Neural cell (in vitro differentiated cells): ENCODE measurements around the gene KRTAP19-8. TPM values are rescaled to one million over a fixed set of nuclear protein-coding genes. Genes with fewer than 3 reads are reported as not detected.

ENCODE experiments used
- H2AFZ ChIP-seq: fragments of 200-600, 300-800 bp; sonication (generic), shearing (Covaris generic); 2 replicates; pipeline ENCODE4 v1.6.0; 2014; ENCODE audit warnings: low read depth, mild to moderate bottlenecking, antibody characterized with exemption, low read length, moderate library complexity
- H3F3A ChIP-seq: fragments of 200-600 bp; shearing (Covaris generic); 2 replicates; pipeline ENCODE4 v1.6.1; 2016; ENCODE audit warnings: mild to moderate bottlenecking, moderate library complexity, mixed read lengths, antibody characterized with exemption, low read length; ENCODE audit not compliant: insufficient read depth, poor library complexity, severe bottlenecking
- H3K27ac ChIP-seq: fragments of 200-600, 300-800 bp; sonication (generic), shearing (Covaris generic); 2 replicates; pipeline ENCODE4 v1.5.1; 2014; ENCODE audit warnings: mild to moderate bottlenecking, low read length, moderate library complexity
- H3K27me3 ChIP-seq: fragments of 300-800, 200-600 bp; sonication (generic), shearing (Covaris generic); 2 replicates; pipeline ENCODE4 v1.6.0; 2014; ENCODE audit warnings: mild to moderate bottlenecking, low read depth, low read length, moderate library complexity; ENCODE audit not compliant: insufficient read depth
- H3K36me3 ChIP-seq: fragments of 300-800, 200-600 bp; sonication (generic), shearing (Covaris generic); 2 replicates; pipeline ENCODE4 v1.5.1; 2014; ENCODE audit warnings: mild to moderate bottlenecking, antibody characterized with exemption, low read length, moderate library complexity; ENCODE audit not compliant: insufficient read depth
- H3K4me2 ChIP-seq: fragments of 300-800, 200-600 bp; sonication (generic), shearing (Covaris generic); 2 replicates; pipeline ENCODE4 v1.6.0; 2014; ENCODE audit warnings: mild to moderate bottlenecking, low read length
- H3K4me3 ChIP-seq: fragments of 300-800, 200-600 bp; sonication (generic), shearing (Covaris generic); 2 replicates; pipeline ENCODE4 v1.5.1; 2014; ENCODE audit warnings: mild to moderate bottlenecking, low read length, moderate library complexity
- H3K79me2 ChIP-seq: fragments of 200-600 bp; shearing (Covaris generic); replicated peaks from 2 replicates; pipeline ENCODE4 v1.6.0; 2014; ENCODE audit warnings: mild to moderate bottlenecking, low read length, moderate library complexity; ENCODE audit not compliant: insufficient read depth
- H3K9ac ChIP-seq: fragments of 300-800, 200-600 bp; sonication (generic), shearing (Covaris generic); 2 replicates; pipeline ENCODE4 v1.6.1; 2016; ENCODE audit warnings: mild to moderate bottlenecking, low read length, mixed read lengths
- H3K9me2 ChIP-seq: fragments of 200-600 bp; shearing (Covaris generic); 2 replicates; pipeline ENCODE4 v1.6.1; 2016; ENCODE audit warnings: mild to moderate bottlenecking, low read length, mixed read lengths; ENCODE audit not compliant: insufficient read depth
- H3K9me3 ChIP-seq: fragments of 200-600, 300-800 bp; sonication (generic), shearing (Covaris generic); 2 replicates; pipeline ENCODE4 v1.6.1; 2016; ENCODE audit warnings: mild to moderate bottlenecking, mixed run types, low read length, moderate library complexity, mixed read lengths
- H4K20me1 ChIP-seq: fragments of 200-600 bp; shearing (Covaris generic); 2 replicates; pipeline ENCODE4 v1.6.1; 2016; ENCODE audit warnings: mild to moderate bottlenecking, mixed run types; ENCODE audit not compliant: insufficient read depth
- EP300 ChIP-seq: fragments of 450-650 bp; conservative IDR thresholded peaks from 2 replicates; pipeline ENCODE4 v1.6.1; 2014; ENCODE audit warnings: antibody characterized with exemption, mild to moderate bottlenecking, moderate library complexity; ENCODE audit not compliant: poor library complexity, severe bottlenecking
- EZH2 ChIP-seq: fragments of 200-600, 300-800 bp; shearing (Covaris generic), sonication (generic); IDR thresholded peaks from 2 replicates; pipeline ENCODE4 v1.6.1; 2014; ENCODE audit warnings: antibody characterized with exemption, low read length, borderline replicate concordance, mild to moderate bottlenecking; ENCODE audit not compliant: insufficient read depth, poor library complexity, severe bottlenecking
- MXI1 ChIP-seq: fragments of 450-650 bp; conservative IDR thresholded peaks from 2 replicates; pipeline ENCODE4 v1.6.1; 2014; ENCODE audit warnings: antibody characterized with exemption, mild to moderate bottlenecking; ENCODE audit not compliant: poor library complexity, severe bottlenecking
- POLR2AphosphoS5 ChIP-seq: IDR thresholded peaks from 2 replicates; pipeline ENCODE4 v1.6.1; 2012
- RAD21 ChIP-seq: fragments of 450-650 bp; conservative IDR thresholded peaks from 2 replicates; pipeline ENCODE4 v1.6.1; 2014; ENCODE audit warnings: antibody characterized with exemption, mild to moderate bottlenecking, moderate library complexity
- SMC3 ChIP-seq: fragments of 450-650 bp; conservative IDR thresholded peaks from 2 replicates; pipeline ENCODE4 v1.6.1; 2014; ENCODE audit warnings: antibody characterized with exemption, mild to moderate bottlenecking, moderate library complexity; ENCODE audit not compliant: poor library complexity
- TAF1 ChIP-seq: IDR thresholded peaks from 2 replicates; pipeline ENCODE4 v1.6.1; 2012; ENCODE audit warnings: low read depth
- polyA plus RNA-seq: library from polyadenylated mRNA; depleted of rRNA; stranded (reverse); fragments of >200 nt; gene quantifications from 2 replicates; pipeline ENCODE4 v1.2.3, GENCODE V29; 2014
- TF ChIP-seq, protein P1 (sequence below): IDR thresholded peaks from 2 replicates; pipeline ENCODE4 v1.6.1; 2012; ENCODE audit warnings: borderline replicate concordance
- TF ChIP-seq, protein P2 (sequence below): fragments of 450-650 bp; IDR thresholded peaks from 2 replicates; pipeline ENCODE4 v1.5.1; 2014; ENCODE audit warnings: antibody characterized with exemption, mild to moderate bottlenecking, moderate library complexity; ENCODE audit not compliant: poor library complexity, severe bottlenecking

Gene KRTAP19-8
- polyA plus RNA-seq, 1 donor from 2014 or later = not detected

DNA sequence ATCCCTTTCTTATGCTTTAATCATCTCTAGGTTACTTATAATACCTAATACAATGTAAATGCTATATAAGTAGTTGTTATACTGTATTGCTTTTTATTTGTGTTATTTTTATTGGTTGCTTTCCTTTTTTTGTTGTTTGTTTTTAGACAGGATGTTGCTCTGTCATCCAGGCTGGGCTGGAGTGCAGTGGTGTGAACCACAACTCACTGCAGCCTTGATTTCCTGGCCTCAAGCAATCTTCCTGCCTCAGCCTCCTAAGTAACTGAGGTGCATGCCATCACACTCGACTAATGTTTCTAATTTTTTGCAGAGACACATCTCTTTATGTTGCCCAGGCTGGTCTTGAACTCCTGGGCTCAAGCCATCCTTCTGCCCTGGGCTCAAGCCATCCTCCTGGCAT lies 26.9 kb downstream of the KRTAP19-8 start:
- no peak overlapping the region for H2AFZ ChIP-seq
- H3K4me3 ChIP-seq = no peak overlapping the region
- no peaks in the 10 kb centered on the region for H3K9me3 ChIP-seq
- TF ChIP-seq, protein P1, sequence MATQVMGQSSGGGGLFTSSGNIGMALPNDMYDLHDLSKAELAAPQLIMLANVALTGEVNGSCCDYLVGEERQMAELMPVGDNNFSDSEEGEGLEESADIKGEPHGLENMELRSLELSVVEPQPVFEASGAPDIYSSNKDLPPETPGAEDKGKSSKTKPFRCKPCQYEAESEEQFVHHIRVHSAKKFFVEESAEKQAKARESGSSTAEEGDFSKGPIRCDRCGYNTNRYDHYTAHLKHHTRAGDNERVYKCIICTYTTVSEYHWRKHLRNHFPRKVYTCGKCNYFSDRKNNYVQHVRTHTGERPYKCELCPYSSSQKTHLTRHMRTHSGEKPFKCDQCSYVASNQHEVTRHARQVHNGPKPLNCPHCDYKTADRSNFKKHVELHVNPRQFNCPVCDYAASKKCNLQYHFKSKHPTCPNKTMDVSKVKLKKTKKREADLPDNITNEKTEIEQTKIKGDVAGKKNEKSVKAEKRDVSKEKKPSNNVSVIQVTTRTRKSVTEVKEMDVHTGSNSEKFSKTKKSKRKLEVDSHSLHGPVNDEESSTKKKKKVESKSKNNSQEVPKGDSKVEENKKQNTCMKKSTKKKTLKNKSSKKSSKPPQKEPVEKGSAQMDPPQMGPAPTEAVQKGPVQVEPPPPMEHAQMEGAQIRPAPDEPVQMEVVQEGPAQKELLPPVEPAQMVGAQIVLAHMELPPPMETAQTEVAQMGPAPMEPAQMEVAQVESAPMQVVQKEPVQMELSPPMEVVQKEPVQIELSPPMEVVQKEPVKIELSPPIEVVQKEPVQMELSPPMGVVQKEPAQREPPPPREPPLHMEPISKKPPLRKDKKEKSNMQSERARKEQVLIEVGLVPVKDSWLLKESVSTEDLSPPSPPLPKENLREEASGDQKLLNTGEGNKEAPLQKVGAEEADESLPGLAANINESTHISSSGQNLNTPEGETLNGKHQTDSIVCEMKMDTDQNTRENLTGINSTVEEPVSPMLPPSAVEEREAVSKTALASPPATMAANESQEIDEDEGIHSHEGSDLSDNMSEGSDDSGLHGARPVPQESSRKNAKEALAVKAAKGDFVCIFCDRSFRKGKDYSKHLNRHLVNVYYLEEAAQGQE = no peak
- TF ChIP-seq SMC3 (no peak), TAF1 (no peak), RAD21 (no peak), MXI1 (no peak), EZH2 (no peak)
- TF ChIP-seq, protein P2, sequence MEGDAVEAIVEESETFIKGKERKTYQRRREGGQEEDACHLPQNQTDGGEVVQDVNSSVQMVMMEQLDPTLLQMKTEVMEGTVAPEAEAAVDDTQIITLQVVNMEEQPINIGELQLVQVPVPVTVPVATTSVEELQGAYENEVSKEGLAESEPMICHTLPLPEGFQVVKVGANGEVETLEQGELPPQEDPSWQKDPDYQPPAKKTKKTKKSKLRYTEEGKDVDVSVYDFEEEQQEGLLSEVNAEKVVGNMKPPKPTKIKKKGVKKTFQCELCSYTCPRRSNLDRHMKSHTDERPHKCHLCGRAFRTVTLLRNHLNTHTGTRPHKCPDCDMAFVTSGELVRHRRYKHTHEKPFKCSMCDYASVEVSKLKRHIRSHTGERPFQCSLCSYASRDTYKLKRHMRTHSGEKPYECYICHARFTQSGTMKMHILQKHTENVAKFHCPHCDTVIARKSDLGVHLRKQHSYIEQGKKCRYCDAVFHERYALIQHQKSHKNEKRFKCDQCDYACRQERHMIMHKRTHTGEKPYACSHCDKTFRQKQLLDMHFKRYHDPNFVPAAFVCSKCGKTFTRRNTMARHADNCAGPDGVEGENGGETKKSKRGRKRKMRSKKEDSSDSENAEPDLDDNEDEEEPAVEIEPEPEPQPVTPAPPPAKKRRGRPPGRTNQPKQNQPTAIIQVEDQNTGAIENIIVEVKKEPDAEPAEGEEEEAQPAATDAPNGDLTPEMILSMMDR = no peak
- no peaks in the 10 kb centered on the region for H3K9me2 ChIP-seq
- H3K27me3 ChIP-seq = no peaks in the 10 kb centered on the region
- no peaks in the 10 kb centered on the region for H3F3A ChIP-seq
- H3K4me2 ChIP-seq = no peak overlapping the region
- H3K79me2 ChIP-seq = no peaks in the 10 kb centered on the region
- no peak overlapping the region for H3K9ac ChIP-seq
- H3K27ac ChIP-seq = no peak overlapping the region
- no peaks in the 10 kb centered on the region for H4K20me1 ChIP-seq
- H3K36me3 ChIP-seq = no peaks in the 10 kb centered on the region

DNA sequence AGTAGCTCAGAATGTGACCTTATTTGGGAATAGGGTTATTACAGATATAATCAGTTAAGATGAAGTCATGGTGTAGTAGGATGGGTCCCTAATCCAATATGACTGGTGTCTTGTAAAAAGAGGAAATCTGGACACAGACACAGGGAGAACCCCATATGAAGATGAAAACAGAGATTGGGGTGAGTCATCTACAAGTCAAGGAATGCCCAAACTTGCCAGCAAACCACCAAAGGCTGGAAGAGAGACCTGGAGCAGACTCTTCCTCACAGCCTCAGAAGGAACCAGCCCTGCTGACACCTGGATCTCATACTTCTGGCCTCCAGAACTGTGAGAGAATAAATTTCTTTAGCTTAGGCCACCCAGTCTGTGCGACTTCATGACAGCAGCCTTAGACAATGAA lies 29.9 kb downstream of the KRTAP19-8 start:
- Histone ChIP-seq H3K9me2 (no peaks in the 10 kb centered on the region), H3K9me3 (no peaks in the 10 kb centered on the region), H3K9ac (no peak overlapping the region), H3K36me3 (no peaks in the 10 kb centered on the region), H3K79me2 (no peaks in the 10 kb centered on the region), H4K20me1 (no peaks in the 10 kb centered on the region), H3K27me3 (no peaks in the 10 kb centered on the region), H2AFZ (no peak overlapping the region), H3K27ac (no peak overlapping the region), H3K4me2 (no peak overlapping the region), H3K4me3 (no peak overlapping the region), H3F3A (no peaks in the 10 kb centered on the region)
- TF ChIP-seq, protein P1 = no peak
- TF ChIP-seq, protein P2 = no peak
- TF ChIP-seq EZH2 = no peak
- no peak for TF ChIP-seq RAD21
- no peak for TF ChIP-seq SMC3
- TF ChIP-seq MXI1 = no peak
- no peak for TF ChIP-seq EP300
- TF ChIP-seq POLR2AphosphoS5 = no peak
- TF ChIP-seq TAF1 = no peak
